Right renal pelvis (tissue), 4 donors: ENCODE measurements around the gene FBXW8. TPM values are rescaled to one million over a fixed set of nuclear protein-coding genes. Genes with fewer than 3 reads are reported as not detected.
"Not testable (repeated sequence)": the region's sequence is repeated elsewhere in the genome, so short reads cannot be mapped to it uniquely, and the experiment has no call there.

ENCODE experiments used
- DNase-seq, 4 donors: peaks; one replicate each; pipeline ENCODE4 v3.0.0-alpha.2; 2013; ENCODE audit warnings: low read depth in 4 of 4, low spot score in 3 of 4, missing footprints in 1 of 4
- polyA plus RNA-seq, 4 donors: library from polyadenylated mRNA; unstranded; fragments of 120-200 nt; gene quantifications; one replicate each; pipeline ENCODE4 v1.2.1, GENCODE V29; 2013; ENCODE audit not compliant: insufficient read length in 4 of 4

The FBXW8 gene
- polyA plus RNA-seq, 4 donors, result 22.1 to 25.6 (median 23.7) TPM

DNA sequence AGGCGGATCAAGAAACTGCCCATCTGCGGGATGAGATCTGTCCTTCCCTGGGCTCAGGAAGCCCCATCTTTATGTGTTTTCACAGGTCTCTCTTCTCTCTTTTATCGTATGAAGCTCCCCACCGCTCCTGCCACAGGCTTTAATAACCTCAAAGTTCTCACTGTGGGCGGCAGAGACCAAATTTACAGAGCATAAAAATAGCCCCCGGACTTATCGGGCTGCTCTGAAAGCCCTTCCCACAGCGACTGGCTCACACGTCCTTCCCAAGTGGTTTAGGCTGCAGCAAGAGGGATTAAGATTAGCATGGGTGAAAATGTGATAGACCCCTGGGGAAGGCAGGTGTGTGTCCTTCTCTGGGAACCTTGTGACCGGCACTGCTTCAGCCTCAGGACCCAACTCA lies 140.6 kb downstream of the FBXW8 start:
- no peak for DNase-seq

DNA sequence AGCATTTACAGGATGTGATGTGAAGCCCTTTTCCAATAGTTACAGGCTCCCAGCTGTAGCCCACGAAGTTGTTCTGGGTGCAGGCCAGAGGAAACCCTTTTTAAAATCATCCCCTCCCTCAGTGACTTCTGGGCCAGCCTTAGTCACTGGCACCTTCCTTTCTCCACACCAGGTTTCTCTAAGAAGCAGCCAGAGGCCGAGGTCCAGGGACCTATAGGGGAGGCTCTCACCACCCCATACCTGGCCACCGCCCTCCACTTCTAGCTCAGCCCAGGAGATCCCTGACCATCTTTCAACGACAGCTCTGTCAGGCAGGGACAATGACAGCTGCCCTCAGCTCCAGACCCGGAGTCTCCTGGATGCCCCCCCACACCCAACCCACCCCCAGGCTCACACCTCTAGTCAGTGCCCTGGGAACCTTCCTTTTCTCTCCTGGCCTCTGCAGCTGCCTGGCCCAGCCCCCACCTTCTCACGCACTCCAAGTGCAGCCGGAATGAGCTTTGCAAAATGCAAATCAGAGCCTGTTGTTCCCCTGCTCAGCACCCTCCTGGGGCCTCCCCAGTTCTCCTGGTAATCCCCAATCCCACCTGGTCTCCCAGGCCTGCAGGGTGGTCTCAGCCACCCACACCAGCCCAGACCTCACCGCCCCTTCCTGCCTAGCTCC lies 141.8 kb downstream of the FBXW8 start:
- DNase-seq, result no peak

GRCh38 chr12:117053050-117053400 lies 142.3 kb downstream of the FBXW8 start:
- no peak for DNase-seq

DNA sequence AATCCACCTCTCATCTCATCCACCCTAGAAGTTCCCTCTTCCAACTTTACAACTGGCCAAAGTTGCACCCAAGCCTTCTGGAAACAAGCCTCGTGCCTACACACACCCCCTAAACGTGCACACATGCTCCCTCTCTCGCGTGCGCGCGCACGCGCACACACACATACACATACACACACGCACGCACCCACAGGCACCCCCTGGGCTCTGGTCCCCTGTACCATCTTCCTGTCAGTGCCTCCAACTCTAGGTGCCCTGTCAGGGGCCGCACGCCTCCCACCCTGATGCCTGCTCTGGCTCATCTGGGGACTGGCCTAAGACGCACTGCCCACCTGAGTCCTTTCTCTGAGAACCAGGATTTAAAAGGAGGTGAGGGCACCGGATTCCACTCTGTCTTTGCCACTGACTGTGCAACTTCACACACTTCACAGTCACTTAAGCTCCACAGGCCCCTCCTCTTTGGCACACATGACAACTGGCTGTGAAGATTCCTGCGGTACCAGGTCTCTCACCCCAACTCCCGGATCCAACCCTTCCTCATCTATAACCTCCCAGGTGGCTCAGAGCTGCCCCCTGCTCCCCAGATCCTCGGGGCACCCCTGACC lies 142.9 kb downstream of the FBXW8 start:
- no peak for DNase-seq

GRCh38 chr12:117054279-117054678 lies 143.5 kb downstream of the FBXW8 start:
- no peak for DNase-seq

DNA sequence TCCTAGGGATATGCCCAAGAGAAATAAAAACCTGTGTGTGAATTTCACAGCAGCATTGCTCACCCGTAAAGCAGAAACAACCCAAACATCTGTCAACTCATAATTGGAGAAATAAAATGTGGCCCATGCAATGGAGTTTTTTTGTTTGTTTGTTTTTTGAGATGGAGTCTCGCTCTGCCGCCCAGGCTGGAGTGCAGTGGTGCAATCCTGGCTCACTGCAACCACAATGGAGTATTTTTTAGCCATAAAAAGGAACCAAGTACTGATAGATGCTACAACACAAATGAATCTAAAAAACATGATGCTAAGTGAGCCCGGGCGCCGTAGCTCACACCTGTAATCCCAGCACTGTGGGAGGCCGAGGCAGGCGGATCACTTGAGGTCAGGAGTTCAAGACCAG lies 146.9 kb downstream of the FBXW8 start:
- DNase-seq, result not testable (repeated sequence)

DNA sequence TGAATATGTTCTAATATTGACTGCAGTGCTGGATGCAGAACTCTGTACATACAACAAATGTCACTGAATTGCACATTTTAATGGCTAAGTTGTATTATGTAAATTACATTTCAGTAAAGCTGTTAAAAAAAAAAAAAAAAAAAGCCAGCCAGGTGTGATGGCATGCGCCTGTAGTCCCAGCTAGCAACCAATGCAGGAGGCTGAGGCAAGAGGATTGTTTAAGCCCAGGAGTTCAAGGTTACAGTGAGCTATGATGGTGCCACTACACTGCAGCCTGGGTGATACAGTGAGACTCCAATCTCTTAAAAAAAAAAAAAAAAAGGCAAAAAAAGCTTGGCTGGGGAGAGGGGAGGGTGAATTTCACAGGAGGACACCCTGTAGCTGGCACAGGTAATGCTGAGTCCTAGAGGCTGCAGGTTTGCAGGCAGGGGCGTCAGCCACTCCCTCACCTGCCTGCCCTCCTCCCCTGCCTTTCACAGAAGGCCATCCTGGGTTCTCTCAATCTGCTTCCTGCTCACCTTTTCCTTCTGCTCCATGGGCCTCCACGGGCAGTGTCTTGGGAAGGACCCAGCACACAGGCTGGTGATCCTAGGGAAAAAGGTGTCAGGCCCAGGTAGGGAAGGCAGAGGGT lies 147.8 kb downstream of the FBXW8 start:
- DNase-seq, result no peak

- DNase-seq, result no peak
These were observed 148.4 kb downstream of the FBXW8 start for GRCh38 chr12:117059156-117059555.

GRCh38 chr12:117060246-117060928 lies 149.6 kb downstream of the FBXW8 start:
- DNase-seq, result no peak

GRCh38 chr12:117060929-117061305 lies 150.2 kb downstream of the FBXW8 start:
- no peak for DNase-seq

DNA sequence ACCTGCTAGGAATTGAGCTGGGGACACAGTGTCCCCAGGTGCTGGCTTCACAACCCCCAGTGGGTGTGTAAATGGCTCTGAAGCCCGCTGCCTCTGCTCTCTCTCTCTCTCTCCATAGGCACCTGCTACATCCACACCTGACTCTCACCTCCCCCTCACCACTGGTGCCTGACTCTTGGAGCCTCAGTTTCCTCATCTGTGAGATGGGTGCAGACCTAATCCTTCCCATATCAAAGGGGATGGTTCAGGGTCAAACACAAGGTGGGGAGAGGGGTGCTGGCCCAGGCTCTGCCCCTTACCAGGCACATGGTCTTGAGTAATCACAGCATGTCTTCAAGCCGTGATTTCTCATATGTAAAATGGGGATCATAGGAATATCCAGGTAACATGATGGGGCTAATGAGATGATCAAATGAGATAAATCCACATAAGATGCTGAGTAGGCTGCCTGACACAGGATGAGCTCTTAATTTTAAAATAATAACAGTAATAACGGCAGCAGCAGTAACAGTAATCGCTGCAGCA lies 150.9 kb downstream of the FBXW8 start:
- DNase-seq, result no peak

DNA sequence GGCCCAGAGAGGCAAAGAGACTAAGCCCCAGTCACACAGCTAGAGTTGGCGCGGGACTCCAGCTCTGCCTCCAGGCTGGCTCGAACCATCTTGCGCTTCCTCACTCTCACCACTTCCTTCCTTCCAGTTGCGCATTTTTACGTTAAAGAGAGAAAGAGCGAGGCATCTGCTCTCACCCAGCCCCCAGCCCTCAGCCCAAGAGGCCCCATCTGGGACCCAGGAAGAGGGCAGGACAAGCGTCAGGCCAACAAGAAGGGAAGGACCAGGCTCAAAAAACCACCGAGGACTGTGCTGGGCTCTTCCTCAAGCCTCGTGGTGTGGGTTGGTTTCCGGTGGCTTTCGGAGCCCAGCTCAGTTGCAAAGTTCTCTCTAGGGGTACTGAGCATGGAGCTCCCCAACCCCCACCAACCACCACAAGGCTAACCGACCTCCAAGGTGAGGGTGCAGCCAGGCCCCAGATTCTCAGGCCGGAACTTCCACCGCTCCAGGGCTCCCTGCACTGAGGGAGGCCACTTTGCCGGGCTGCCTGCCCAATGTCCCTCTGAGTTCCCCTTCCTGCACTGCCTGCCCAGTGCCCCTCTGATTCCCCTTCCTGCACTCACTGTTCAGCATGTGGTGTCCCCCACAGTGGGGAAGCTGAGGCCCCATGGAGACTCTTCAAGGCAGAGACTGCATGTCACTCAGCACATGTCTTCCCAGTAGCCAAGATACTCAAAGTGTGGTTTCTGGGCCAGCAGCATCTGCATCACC lies 152.6 kb downstream of the FBXW8 start:
- DNase-seq, result no peak

DNA sequence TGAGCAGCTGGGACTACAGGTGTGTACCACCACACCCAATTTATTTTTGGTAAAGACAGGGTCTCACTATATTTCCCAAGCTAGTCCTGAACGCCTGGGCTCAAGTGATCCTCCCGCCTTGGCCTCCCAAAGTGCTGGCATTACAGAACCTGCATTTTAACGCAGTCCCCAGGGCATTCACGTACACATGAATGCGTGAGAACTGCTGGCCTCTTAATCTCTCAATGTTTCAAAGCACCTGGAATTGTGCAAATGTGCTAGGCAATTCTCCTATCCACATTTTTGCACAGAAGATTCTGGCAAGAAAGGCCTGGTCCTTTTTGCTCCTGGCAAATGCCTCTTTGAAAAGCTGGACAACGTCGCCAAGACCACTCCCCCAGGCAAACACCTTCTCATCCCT lies 153.3 kb downstream of the FBXW8 start:
- DNase-seq, result no peak

DNA sequence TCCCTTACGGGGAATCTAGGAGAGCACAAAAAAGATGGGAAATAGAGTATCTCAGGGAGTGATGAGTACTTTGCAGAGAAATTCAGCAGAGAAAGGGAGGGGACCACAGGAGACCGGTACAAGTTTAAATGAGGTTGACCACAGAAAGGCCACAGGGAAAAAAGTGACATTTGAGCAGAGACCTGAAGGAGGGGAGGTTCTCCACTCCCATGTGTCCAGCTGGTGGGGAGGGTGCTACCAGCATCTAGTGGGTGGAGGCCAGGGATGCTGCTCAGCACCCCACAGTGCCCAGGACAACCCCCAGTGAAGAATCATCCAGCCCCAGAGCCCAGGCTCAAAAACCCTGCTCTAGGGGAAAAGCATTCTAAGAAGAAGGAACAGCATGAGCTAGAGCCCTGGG lies 153.8 kb downstream of the FBXW8 start:
- no peak for DNase-seq

DNA sequence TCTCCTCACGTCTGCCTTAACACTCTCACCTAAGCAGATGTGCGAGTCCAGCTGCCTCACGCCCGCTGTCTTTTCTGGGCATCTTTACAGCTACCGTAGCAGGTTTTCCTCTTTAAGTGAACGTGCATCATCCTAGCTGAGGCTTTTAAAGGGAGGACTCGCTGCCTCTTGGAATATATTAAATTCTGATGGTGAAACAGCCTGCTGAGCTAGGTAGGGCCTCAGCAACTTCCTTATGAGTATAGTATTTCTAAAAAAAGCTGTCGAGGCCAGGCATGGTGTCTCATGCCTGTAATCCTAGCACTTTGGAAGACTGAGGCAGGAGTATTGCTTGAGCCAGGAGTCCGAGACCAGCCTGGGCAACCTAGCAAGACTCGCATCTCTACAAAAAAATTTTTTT lies 156.3 kb downstream of the FBXW8 start:
- DNase-seq, result no peak

GRCh38 chr12:117067638-117068037 lies 156.9 kb downstream of the FBXW8 start:
- no peak for DNase-seq

- DNase-seq, result no peak
These were observed 157.7 kb downstream of the FBXW8 start for GRCh38 chr12:117068492-117068891.

DNA sequence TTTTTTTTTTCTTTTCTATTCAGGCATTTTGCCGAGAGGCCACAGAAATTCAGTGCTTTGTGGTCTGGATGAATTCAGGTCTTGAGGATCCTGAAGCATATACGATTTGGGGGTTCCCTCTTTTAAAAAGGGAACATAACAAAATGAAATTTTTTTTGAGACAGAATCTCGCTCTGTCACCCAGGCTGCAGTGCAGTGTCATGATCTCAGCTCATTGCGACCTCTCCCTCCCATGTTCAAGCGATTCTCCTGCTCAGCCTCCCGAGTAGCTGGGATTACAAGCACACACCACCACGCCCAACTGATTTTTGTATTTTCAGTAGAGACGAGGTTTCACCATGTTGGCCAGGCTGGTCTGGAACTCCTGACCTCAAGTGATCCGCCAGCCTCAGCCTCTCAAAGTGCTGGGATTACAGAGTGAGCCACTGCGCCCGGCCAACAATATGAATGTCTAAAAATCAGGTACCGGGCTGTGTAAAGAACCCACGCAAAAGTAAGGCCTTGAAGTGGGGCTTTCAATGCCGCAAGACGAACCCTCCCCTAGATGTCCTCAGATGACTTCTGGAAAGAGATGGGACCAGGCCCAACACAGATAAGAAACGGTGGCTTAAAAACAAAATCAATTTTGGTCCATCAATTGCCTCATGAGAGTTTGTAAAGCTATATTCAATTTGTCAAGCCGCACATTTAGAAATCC lies 158.5 kb downstream of the FBXW8 start:
- no peak for DNase-seq

DNA sequence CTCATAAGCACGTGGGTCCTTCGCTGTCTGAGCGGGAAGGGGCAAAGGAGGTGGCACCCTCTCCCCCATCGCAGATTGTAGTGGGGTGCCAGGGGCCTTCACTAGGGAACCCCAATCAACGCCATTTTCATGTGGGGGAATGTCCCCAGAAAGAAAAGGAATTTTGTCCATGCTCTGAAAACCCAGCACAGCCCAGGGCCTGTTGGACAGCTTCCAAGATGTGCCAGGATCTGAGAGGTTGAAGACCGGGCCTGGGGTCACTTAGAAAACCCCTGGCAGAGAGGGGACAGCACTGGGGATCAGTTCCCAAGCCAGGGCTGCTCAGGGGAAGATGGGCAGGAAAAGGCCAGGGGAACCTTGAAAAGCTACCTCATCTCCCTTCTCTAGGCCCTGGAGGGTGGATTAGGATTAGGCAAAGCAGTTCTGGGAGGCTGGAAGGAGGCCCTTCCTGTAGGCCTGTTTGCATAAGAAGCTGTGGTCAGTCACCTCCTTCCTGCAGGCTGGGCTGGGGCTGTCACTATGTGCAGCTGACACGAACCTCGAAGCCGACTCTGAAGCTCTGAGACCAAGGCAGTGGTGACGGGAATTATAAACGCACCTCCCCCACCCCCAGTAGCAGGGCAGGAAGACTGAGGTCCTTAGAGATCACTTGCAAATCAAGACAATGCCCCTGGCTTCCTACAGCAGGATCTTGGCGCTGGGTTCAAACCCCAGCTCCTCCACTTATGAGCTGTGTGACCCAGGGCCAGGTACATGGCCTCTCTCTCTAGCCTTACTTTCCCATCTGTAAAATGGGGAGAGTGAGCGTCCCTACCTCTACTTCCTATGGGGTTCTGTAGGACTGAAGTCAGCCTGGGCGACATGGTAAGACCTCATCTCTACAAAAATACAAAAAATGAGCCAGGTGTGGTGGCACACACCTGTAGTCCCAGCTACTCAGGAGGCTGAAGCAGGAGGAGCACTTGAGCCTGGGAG lies 159.5 kb downstream of the FBXW8 start:
- DNase-seq, result no peak
